Measurements from ENCODE around the gene SIPA1L3. TPM values are rescaled to one million over a fixed set of nuclear protein-coding genes. Genes with fewer than 3 reads are reported as not detected.

The SIPA1L3 gene
- total and polyA plus RNA-seq, 2 of the 13 experiments (the other 11 are each of a cell fraction or from before 2014, with no cell fraction given): 5.5 to 7.7 TPM

DNA sequence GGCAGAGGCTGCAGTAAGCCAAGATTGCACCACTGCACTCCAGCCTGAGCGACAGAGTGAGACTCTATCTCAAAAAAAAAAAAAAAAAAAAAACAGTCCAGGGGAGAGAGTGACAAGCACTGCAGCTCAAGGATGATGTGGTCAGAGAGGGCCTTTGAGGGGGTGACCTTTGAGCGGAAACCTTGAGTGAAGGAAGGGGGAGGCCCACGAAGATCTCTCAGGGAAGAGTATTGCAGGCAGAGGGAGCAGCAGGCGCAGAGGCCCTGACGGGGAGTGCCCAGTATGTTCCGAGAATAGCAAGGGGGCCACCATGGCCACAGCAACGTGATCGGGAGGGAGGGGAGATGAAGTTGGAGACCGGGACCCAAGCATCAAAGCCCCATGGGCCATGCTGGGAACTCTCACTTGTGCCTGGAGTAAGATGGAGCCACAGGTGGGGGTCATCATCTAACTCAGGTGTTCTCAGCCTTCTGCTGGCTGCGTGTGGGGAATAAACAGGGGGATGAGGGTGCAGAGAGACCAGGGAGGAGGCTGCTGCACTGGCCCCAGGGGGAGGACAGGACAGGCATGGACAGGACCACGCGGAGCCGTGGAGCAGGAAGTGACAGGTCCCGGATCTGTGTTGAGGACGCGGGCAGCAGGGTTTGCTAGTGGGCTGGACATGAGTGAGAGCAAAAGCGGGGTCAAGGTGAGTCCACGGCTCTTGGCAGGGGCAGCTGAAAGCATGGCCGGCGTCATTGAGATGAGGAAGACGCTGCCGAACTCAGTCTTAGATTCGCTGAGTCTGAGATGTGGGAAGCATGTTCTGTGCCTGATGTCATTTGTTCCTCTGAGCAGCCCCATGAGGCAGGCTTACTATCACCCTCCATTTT, 256.6 kb downstream of the SIPA1L3 start:
- no TSS peak for BruUV-seq (replicated peaks)
- ATAC-seq (no peak), DNase-seq (ENCODE audit: low spot score) (no peak), FAIRE-seq (no peak)
- H3K27me3 ChIP-seq (ENCODE audit: control insufficient read depth in 1 of 2, insufficient read depth in 2 of 2, low read length in 2 of 2): no peaks in the 10 kb centered on the region
- no peaks in the 10 kb centered on the region for H4K20me1 ChIP-seq (ENCODE audit: insufficient read depth, low read length)
- POLR2A ChIA-PET: no interaction called here
- H3K9me3 ChIP-seq (ENCODE audit: low read length): peaks cover 9% of the 10 kb centered on the region; the same call in 1 of the 2 replicates
- no peaks in the 10 kb centered on the region for H3K4me1 ChIP-seq (ENCODE audit: insufficient read depth, low read length)
- H3K27ac ChIP-seq (ENCODE audit: extremely low read length, insufficient read depth, low read length): no peak overlapping the region
- intact Hi-C loops (cut with micrococcal nuclease; ENCODE audit: unreplicated experiment) (no loop called here), in situ Hi-C loops (cut with HindIII; ENCODE audit: extremely low pct_ligation_motif_present, low pct_unique_long_range_greater_than_20kb) (no loop called here)
- no peak overlapping the region for H2AFZ ChIP-seq (ENCODE audit: low read length)
- H3K79me2 ChIP-seq (ENCODE audit: insufficient read depth, low read length): no peaks in the 10 kb centered on the region
- 95% methylated on average over 19 of the region's 23 CpGs for WGBS (ENCODE audit: low lambda C conversion rate)
- CTCF ChIA-PET (ENCODE audit: low intra/inter-chr PET ratio, low total read pairs): no interaction called here
- H3K4me2 ChIP-seq (ENCODE audit: low read depth, low read length): no peak overlapping the region
- TF ChIP-seq SMARCE1 (IDR thresholded peaks at IDR 0.05; ENCODE audit: borderline replicate concordance): no peak
- no peak for TF ChIP-seq ZNF607 (CRISPR knock-in tag; IDR thresholded peaks at IDR 0.05; ENCODE audit: borderline replicate concordance)
- TF ChIP-seq FOSL1 (CRISPR knock-in tag; IDR thresholded peaks at IDR 0.05; ENCODE audit: borderline replicate concordance): no peak
- TF ChIP-seq ZHX1 (CRISPR knock-in tag; IDR thresholded peaks at IDR 0.05; ENCODE audit: low read depth): no peak
- TF ChIP-seq ATRX (CRISPR knock-in tag; IDR thresholded peaks at IDR 0.05; ENCODE audit: borderline replicate concordance): no peak
- no peak for TF ChIP-seq ZNF549 (CRISPR knock-in tag; IDR thresholded peaks at IDR 0.05)
- H3K4me3 ChIP-seq (replicated peaks in 1 of 3; ENCODE audit: insufficient read depth in 1 of 3, low read depth in 2 of 3, low read length in 3 of 3): no peak overlapping the region
- no peak overlapping the region for H3K9ac ChIP-seq (ENCODE audit: insufficient read depth, low read depth, low read length)
- peaks cover 10 to 37% of the 10 kb centered on the region in 2 experiments; a peak in 4 of 5 replicates for H3K36me3 ChIP-seq (replicated peaks in 1 of 2; ENCODE audit: control insufficient read depth in 1 of 2, insufficient read depth in 2 of 2, low read length in 2 of 2)
